NOMO-1 treated with dmso at 0.1 percent for 144 hours (cell line): ENCODE data around the gene GNL3L.
"Not testable (repeated sequence)": the region's sequence is repeated elsewhere in the genome, so short reads cannot be mapped to it uniquely, and the experiment has no call there.

Source experiments
- DNase-seq: peaks from one replicate; lab custom pipeline; 2025; ENCODE audit not compliant: unreplicated experiment; lab: John Stamatoyannopoulos, UW

The GNL3L gene

GRCh38 chrX:54529552-54530356 is at the start of gene GNL3L:
TSS of gene GNL3L (plus strand) at chrX:54530219. CDS start at chrX:54532567, 2,348 bp downstream.
- DNase-seq: peak; percentile 63

- DNase-seq: no peak
These were observed 47.0 kb upstream of the GNL3L start for GRCh38 chrX:54482839-54483593.

- DNase-seq: no peak
These were observed 46.1 kb upstream of the GNL3L start for GRCh38 chrX:54483946-54484345.

- no peak for DNase-seq
These were observed 45.4 kb upstream of the GNL3L start for GRCh38 chrX:54484666-54485065.

GRCh38 chrX:54489819-54490218 is 40.2 kb upstream of the GNL3L start:
- DNase-seq: not testable (repeated sequence)

GRCh38 chrX:54492340-54492739 is 37.7 kb upstream of the GNL3L start:
- no peak for DNase-seq

- no peak for DNase-seq
These were observed 35.6 kb upstream of the GNL3L start for GRCh38 chrX:54494166-54494988.

GRCh38 chrX:54494989-54495813 is 34.8 kb upstream of the GNL3L start:
- DNase-seq: no peak

GRCh38 chrX:54495814-54496516 is 34.1 kb upstream of the GNL3L start, which contains the start of gene FGD1:
TSS of gene FGD1 (minus strand) at chrX:54496234. CDS start at chrX:54495432, 802 bp downstream.
- no peak for DNase-seq

GRCh38 chrX:54496517-54496852 is 33.5 kb upstream of the GNL3L start:
- no peak for DNase-seq

- DNase-seq: no peak
These were observed 33.1 kb upstream of the GNL3L start for GRCh38 chrX:54496936-54497335.

GRCh38 chrX:54509400-54509799 is 20.6 kb upstream of the GNL3L start:
- DNase-seq: no peak

GRCh38 chrX:54529151-54529550 is 868 bp upstream of the GNL3L start:
- no peak for DNase-seq

GRCh38 chrX:54530357-54530900 is 410 bp downstream of the GNL3L start:
- DNase-seq: no peak

- DNase-seq: no peak
These were observed 4.3 kb downstream of the GNL3L start for GRCh38 chrX:54534271-54534670.

GRCh38 chrX:54540289-54540688 is 10.3 kb downstream of the GNL3L start:
- no peak for DNase-seq

- not testable (repeated sequence) for DNase-seq
These were observed 12.2 kb downstream of the GNL3L start for GRCh38 chrX:54542239-54542638.

- DNase-seq: no peak
These were observed 20.8 kb downstream of the GNL3L start for GRCh38 chrX:54550821-54551220.

- DNase-seq: no peak
These were observed 21.8 kb downstream of the GNL3L start for GRCh38 chrX:54551801-54552200.

- not testable (repeated sequence) for DNase-seq
These were observed 25.0 kb downstream of the GNL3L start for GRCh38 chrX:54555006-54555405.
